ELR (cell line): ENCODE results near the gene DCAF5.
A peak's percentile ranks its signal among the peaks of the same experiment; 100 is the strongest.
"Not testable (repeated sequence)": the region's sequence is repeated elsewhere in the genome, so short reads cannot be mapped to it uniquely, and the experiment has no call there.

Experiments
- DNase-seq: peaks from one replicate; pipeline ENCODE4 v3.0.0-alpha.2; 2015; ENCODE audit warnings: low read depth

DCAF5 gene, protein sequence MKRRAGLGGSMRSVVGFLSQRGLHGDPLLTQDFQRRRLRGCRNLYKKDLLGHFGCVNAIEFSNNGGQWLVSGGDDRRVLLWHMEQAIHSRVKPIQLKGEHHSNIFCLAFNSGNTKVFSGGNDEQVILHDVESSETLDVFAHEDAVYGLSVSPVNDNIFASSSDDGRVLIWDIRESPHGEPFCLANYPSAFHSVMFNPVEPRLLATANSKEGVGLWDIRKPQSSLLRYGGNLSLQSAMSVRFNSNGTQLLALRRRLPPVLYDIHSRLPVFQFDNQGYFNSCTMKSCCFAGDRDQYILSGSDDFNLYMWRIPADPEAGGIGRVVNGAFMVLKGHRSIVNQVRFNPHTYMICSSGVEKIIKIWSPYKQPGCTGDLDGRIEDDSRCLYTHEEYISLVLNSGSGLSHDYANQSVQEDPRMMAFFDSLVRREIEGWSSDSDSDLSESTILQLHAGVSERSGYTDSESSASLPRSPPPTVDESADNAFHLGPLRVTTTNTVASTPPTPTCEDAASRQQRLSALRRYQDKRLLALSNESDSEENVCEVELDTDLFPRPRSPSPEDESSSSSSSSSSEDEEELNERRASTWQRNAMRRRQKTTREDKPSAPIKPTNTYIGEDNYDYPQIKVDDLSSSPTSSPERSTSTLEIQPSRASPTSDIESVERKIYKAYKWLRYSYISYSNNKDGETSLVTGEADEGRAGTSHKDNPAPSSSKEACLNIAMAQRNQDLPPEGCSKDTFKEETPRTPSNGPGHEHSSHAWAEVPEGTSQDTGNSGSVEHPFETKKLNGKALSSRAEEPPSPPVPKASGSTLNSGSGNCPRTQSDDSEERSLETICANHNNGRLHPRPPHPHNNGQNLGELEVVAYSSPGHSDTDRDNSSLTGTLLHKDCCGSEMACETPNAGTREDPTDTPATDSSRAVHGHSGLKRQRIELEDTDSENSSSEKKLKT

DNA sequence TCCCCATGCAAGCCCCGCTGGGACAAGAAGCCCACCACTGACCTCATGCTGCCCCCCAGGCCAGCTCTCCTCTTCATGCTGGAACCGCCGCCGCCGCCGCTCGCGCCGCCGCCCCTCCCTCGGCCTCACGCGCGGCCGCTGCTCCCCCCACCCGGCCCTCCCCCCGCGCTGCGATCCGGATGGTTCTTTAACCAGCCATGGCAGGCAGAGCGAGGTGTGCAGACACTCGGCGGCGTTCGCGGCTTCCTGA, at the start of gene DCAF5:
DCAF5 (minus strand) TSS at position 218 of the 250 bp plus-strand sequence; CDS start at position 77, 141 bp downstream.
- DNase-seq = peak; percentile 96

DNA sequence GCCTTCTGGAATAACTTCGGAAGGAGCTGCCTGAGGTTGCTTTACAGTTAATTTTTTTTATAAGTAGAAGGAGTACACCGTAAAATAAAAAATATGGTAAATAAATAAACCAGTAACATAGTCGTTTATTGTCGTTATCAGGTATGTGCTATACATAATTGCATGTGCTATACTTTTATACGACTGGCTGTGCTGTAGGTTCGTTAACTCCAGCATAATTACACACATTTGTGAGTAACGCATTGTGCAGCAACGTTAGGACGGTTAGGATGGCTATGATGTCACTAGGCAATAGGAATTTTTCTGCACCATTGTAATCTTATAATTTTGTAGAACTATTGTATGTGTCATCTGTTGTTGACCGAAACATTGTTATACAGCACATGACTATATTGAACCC, 46.9 kb upstream of the DCAF5 start:
- no peak for DNase-seq

DNA sequence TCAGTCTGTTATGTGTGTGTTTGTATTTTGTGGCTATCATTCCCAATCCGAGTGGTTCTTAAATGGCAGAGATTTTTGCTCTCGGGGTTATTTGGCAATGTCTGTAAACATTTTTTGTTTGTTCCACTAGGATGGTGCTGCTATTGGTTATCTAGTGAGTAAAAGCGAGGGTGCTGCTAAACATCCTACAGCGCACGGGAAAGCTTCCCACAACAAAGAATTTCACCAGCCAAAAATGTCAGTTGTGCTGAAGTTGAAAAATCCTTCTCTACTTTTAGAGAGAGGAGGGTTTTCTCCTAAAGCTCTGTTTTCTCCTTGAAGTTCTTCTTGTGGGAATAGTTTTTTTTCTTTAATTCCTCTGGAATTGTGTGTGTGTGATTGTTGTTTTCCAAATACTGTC, 40.8 kb upstream of the DCAF5 start:
- DNase-seq = no peak

GRCh38 chr14:69191340-69192111, 38.6 kb upstream of the DCAF5 start, which contains the start of gene EXD2:
EXD2 (plus strand) TSS chr14:69191498; CDS start chr14:69209471, 17,973 bp downstream.
- DNase-seq = peak; percentile 89

DNA sequence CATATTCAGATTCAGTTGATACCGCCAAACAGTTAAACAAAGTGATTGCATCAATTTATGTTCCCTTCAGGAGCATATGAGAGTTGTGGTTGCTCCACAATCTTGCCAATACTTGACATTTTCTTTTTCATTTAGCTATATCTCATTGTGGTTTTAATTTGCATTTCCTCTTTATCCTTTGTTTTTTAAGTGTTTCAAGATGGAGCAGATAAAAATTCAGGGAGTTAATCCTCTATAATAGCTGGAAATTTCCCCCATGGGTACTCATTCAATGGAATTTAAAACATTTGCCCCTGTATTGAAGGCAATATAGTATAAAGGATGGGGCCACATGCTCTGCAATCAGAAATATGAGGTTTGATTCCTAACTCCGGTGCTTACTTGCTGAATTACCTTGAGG, 37.3 kb upstream of the DCAF5 start:
- no peak for DNase-seq

GRCh38 chr14:69183735-69184134, 30.8 kb upstream of the DCAF5 start:
- peak; percentile 28 for DNase-seq

GRCh38 chr14:69182580-69182979, 29.7 kb upstream of the DCAF5 start:
- DNase-seq = not testable (repeated sequence)

DNA sequence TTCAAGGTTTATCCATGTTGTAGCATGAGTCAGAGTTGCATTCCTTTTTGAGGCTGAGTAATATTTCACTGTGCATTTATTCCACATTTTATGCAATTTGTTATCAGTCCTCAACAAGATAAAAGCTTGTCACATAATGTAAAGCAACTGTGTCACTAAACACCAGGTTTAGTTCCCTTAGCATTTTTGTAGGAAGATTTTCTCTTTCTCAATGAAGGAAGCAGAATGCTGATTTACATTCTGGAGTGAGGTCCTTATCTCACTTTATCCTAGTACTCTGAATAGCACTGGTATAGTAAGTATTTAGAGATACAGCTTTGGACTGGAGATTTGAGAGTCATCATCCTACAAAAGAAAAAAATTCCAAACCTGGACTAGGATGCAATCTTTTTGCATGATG, 28.6 kb upstream of the DCAF5 start:
- peak; percentile 7 for DNase-seq

- DNase-seq = no peak
These were observed 22.2 kb upstream of the DCAF5 start for GRCh38 chr14:69175130-69175529.

GRCh38 chr14:69171569-69171968, 18.6 kb upstream of the DCAF5 start:
- no peak for DNase-seq

GRCh38 chr14:69170839-69171238, 17.9 kb upstream of the DCAF5 start:
- peak; percentile 32 for DNase-seq

- not testable (repeated sequence) for DNase-seq
These were observed 12.9 kb upstream of the DCAF5 start for GRCh38 chr14:69165787-69166186.

DNA sequence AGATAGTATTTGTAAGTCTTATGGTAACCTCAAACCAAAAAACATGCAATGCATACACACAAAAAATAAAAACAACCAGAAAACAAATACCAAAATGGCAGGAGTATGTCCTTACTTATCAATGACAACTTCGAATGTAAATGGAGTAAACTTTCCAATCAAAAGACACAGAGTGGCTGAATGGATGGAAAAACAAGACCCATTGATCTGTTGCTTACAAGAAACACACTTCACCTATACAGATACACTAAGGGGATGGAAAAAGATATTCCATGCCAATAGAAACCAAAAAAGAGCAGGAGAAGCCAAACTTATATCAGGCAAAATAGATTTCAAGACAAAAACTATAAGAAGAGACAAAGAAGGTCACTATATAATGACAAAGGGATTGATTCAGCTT, 8.7 kb upstream of the DCAF5 start:
- no peak for DNase-seq

GRCh38 chr14:69156224-69156623, 3.3 kb upstream of the DCAF5 start:
- DNase-seq = no peak

DNA sequence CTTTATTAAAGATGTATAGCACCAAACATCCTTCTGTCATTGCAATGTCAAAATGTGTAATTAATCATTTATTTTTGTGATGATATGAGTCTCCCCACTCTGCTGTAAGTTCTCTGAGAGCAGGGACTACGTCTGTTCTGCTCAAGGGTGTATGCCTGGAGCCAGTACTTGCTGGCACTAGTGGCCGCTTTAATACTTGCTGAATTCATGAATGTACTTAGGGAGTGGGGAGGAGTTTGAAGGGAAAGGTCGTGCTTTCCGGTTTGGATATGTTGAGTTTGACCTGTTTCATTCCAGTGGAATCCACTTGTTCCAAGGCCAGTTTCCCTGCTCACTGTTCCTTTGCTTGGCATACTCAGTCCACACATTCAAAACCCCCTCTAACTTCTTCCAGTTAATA, 1.9 kb upstream of the DCAF5 start:
- peak; percentile 37 for DNase-seq

DNA sequence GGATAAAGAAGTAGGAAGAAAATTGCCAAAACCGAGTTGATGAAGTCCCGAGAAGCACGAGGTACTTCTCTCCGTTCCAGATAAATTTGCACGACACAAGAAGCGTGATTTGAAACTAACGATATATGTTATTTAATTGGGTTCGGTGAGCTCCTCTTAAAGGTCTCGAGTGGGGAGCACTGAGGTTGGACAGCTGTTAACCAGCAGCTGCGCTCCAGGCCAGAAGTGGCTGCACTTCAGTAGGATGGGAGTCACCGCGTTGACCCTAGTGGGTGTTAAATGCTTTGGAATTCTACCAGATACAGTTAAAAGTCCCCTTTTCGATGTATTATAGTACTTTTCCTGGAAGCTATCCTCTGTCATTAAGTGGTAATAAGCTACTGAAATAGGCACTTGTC, 953 bp upstream of the DCAF5 start:
- DNase-seq = peak; percentile 52

GRCh38 chr14:69153152-69153872, 393 bp upstream of the DCAF5 start:
- no peak for DNase-seq

GRCh38 chr14:69152181-69152901, 578 bp downstream of the DCAF5 start:
- DNase-seq = peak; percentile 43

DNA sequence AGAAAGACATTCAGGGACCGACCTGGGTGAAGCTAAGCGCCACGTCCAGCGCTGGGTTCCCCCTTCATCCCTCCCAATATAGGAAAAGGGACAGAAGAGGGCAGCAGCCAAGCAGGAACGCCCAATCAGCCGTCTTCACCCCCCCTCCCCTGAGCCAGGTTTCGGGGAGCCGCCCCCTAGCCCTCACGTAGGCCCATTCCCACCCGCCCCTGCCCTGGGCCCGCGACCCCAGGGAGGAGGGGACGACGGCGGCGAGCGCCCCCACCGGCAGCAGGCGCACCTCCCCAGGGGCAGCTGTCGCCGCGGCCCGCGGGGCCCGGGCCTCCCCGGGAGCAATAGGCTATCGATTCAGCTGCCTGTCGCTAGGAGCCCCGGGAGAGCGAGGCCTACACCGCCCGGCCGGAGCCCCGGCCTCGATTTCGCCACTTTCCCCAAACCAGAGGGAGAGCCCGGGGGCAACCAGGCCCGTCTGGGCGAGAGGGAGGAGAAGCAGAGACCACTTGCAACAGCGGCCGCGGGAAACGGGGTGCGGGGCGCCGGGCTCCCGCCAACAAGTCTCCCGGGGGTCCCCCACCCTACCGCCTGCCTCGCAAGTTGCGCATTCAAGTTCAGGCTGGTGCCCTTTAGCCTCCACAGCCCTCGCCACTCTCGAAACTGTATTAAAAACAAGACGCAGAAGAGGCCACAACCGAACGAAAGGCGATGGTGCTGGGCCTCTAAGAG, 1.3 kb downstream of the DCAF5 start:
- DNase-seq = peak; percentile 79
